GM13976 (cell line): Measurements from ENCODE around the gene CRYAA.

Source experiments
- DNase-seq: peaks from one replicate; pipeline ENCODE4 v3.0.0; 2012; ENCODE audit warnings: low spot score
- in situ Hi-C: fragments of 300-500 bp; cut with MboI; formaldehyde crosslinking; loops from one replicate; pipeline ENCODE4 v1.12.0; 2022; ENCODE audit warnings: low sequenced_read_pairs, mixed read lengths, inconsistent platforms; ENCODE audit not compliant: unreplicated experiment
- TF ChIP-seq, protein P1 (sequence below): IDR thresholded peaks from 2 replicates; pipeline ENCODE4 v1.5.1; 2012; ENCODE audit warnings: borderline replicate concordance, mild to moderate bottlenecking; ENCODE audit not compliant: insufficient read depth; ENCODE audit errors: extremely low read depth, missing control alignments, control extremely low read depth

CRYAA gene

GRCh38 chr21:43193088-43193650 is 24.4 kb downstream of the CRYAA start:
- TF ChIP-seq, protein P1, sequence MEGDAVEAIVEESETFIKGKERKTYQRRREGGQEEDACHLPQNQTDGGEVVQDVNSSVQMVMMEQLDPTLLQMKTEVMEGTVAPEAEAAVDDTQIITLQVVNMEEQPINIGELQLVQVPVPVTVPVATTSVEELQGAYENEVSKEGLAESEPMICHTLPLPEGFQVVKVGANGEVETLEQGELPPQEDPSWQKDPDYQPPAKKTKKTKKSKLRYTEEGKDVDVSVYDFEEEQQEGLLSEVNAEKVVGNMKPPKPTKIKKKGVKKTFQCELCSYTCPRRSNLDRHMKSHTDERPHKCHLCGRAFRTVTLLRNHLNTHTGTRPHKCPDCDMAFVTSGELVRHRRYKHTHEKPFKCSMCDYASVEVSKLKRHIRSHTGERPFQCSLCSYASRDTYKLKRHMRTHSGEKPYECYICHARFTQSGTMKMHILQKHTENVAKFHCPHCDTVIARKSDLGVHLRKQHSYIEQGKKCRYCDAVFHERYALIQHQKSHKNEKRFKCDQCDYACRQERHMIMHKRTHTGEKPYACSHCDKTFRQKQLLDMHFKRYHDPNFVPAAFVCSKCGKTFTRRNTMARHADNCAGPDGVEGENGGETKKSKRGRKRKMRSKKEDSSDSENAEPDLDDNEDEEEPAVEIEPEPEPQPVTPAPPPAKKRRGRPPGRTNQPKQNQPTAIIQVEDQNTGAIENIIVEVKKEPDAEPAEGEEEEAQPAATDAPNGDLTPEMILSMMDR: no peak
- in situ Hi-C loops: no loop called here
- DNase-seq: no peak

GRCh38 chr21:43193651-43194302 is 25.0 kb downstream of the CRYAA start:
- TF ChIP-seq, protein P1: no peak
- in situ Hi-C loops: no loop called here
- DNase-seq: no peak

GRCh38 chr21:43194303-43195120 is 25.7 kb downstream of the CRYAA start:
- TF ChIP-seq, protein P1: no peak
- no peak for DNase-seq
- in situ Hi-C loops: no loop called here

DNA sequence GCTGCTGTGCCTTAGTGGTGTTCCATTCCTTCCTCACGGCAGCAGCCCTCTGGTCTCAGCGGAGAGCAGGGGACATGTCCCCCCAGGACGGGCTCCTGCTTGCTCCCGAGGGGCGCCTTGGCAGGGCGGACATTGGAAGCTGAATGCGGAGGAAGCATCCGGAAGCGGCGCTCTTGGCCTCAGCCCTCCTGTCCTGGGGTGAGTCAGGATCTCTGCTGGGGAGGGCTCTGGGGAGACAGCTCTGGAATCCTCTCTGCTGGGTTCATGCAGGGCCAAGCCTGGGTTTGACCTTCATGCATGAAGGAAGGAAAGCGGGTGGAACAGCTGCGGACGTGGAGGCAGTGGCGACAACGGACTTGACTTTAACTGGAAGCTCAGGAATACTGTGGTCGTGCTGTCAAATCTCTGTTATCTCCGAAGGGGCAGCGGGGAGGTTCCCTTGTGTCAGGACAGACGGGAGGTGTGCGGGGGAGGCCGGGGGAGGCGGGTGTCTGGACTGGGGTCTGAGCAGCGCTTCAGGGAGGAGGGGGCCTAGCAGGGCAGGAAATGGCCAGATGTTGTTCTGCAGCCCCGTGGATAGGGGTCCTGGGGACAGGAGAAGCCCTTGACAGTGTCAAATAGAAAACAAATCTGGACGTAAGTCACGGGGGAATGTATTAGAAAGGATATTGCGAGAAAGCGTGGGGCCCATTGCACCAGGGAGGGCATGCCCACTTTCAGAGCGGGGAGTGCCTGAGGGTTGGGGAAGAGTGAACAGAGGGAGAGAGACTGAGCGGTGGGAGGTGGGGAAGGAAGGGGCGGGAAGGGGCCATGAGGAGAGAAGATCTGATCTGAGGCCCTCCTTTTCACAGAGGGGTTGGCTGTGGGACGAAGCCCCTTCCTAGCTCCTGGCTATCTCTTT is 26.6 kb downstream of the CRYAA start:
- DNase-seq: no peak
- TF ChIP-seq, protein P1: no peak
- in situ Hi-C loops: no loop called here

- in situ Hi-C loops: no loop called here
- DNase-seq: no peak
- TF ChIP-seq, protein P1: no peak
These were observed 28.0 kb downstream of the CRYAA start for GRCh38 chr21:43196826-43197225.

- no peak for DNase-seq
- TF ChIP-seq, protein P1: no peak
- in situ Hi-C loops: no loop called here
These were observed 29.6 kb downstream of the CRYAA start for GRCh38 chr21:43198376-43198775.
